GM15510 (cell line): ENCODE results near the gene JUND.

ENCODE experiments used
- POLR2A ChIP-seq: IDR thresholded peaks from 3 replicates; pipeline ENCODE4 v1.6.1; 2011; ENCODE audit warnings: borderline replicate concordance; ENCODE audit not compliant: insufficient read length; ENCODE audit errors: extremely low read depth

JUND gene

DNA sequence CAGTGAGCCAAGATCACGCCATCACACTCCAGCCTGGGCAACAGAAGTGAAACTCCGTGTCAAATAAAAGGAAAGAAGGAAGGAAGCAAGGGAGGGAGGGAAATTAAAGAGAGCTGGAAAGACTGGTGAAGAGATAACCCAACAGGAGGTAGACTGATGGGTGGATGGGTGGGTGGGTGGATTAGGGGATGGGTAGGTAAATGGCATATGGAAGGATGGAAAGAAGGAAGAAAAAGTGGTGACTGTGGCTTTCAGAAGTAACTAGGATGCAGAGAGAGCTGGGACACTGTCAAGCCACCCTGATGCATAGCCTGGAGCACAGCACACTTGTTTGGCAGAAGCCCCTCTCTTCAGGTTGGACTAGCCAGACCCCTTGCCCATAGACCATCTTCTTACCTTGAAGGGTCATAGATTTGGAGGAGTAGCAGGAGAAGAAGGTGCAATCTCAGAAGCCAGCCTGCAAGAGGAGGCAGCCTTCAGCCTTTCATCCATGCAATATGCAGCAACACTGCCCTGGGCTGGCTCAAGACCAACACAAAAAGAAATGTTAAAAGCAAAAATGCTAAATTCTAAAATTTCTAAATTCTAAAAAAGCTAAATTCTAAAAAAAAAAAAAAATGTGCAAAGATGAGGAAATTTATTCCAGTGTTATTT lies 12.2 kb downstream of the JUND start:
- TF ChIP-seq POLR2A: no peak

DNA sequence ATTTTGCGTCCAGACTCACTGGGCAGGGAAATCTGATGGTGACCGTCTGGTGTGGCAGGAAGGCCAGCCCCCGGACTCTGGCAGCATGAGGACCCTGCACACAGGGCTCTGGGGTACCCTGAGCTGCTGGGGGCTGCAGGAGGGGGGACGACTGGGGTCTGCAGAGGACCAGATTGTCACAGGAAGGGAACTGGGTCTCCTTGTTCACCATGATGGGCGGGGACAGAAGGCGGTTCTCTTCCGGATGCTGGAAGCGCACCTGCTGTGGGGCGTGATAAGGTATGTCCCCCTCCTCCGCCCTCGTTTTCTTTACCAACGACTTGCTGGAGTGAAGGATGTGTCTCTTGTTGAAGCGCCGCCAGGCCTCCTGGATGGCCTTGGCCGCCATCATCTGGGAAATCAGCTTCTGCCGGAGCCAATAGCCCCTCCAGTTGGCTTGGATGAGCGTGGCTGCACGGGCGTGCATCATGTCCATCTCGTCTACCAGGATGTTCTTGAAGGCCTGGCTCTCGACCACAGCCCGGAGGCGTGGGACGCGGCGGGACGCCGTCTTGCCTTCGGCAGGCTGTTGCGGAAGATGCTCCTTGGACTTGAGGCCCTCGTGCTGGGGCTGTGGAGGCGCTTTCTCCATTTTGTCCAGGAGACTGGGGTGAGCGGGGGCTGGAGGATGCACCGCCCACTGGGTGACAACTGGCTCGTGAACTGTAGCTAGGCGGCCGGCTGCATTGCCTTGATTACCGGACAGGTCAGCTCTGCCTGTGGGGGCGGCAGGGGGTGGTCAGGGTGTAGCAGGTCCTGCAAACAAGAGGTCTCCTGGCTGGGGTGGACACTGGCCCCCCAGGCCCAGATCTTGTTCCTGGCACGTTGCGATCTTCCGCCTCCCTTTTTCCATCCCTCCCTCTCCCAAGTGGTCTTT lies 14.4 kb downstream of the JUND start:
- TF ChIP-seq POLR2A: no peak

GRCh38 chr19:18265582-18265981 lies 15.8 kb downstream of the JUND start:
- no peak for TF ChIP-seq POLR2A

DNA sequence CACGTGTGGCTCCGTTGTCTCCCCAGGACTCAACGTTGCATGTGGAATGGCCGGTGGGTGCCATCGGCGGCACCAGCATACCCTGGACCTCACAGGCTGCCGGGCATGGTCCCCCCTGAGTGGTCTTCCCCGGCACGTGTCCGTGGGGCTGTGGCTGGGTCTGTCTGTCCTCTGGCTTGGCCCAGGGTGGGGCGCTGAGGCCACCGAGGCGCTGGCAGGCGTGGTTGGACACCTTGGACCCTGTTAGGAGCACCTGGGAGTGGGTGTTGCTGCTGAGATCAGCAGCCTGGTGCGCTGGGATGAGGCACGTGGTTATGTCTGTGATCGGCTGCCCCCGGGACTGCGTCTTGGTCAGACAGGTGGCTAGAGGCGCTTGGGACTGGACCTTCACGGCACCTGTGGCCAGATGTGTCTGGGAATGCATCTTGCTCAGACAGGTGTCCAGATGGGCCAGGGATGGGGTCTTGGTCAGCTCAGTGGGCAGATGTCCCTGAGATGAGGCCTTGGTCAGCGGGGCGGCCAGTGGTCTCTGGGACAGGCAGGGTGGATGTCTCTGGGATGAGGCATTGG lies 16.4 kb downstream of the JUND start:
- no peak for TF ChIP-seq POLR2A

GRCh38 chr19:18264137-18264854 lies 17.1 kb downstream of the JUND start:
- TF ChIP-seq POLR2A: no peak

DNA sequence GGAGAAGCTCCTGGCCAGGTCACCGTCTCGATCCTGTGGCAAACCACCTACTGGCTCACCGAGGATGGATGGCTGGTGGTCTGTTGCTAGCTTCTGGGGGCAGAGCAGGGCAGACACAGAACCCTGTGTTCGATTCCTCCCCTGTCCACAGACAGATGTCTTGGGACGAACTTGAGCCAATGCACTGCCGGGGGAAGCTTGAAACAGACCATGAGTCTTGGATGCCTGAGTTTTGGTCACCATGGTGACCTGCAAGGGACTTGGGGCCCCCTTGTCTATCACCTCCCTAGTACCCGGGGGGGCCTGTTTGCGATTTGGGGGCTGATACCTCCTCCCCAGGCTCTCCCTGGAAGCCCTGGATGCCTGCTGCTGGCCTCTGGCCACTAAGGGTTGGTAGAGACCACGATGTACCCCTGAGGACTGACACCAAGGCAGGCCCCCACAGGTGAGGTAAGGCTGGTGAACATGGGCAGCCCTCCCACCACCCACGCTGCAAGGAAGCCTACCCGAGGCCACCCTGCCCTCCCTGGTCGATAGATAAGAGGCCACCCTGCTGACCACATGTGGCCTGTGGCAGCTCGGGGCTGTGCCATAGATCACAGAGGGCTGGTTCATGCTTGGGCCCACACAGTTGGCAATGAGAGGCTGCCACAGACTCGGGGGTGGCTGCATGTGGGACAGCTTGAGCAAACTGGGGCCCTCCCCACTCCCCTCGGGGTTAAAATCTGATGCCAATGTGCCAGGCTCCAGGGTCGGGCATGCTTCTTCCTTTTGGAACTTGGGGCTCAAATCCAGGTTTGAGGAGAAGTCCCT lies 17.9 kb downstream of the JUND start:
- TF ChIP-seq POLR2A: no peak

GRCh38 chr19:18262917-18263316 lies 18.5 kb downstream of the JUND start:
- no peak for TF ChIP-seq POLR2A

DNA sequence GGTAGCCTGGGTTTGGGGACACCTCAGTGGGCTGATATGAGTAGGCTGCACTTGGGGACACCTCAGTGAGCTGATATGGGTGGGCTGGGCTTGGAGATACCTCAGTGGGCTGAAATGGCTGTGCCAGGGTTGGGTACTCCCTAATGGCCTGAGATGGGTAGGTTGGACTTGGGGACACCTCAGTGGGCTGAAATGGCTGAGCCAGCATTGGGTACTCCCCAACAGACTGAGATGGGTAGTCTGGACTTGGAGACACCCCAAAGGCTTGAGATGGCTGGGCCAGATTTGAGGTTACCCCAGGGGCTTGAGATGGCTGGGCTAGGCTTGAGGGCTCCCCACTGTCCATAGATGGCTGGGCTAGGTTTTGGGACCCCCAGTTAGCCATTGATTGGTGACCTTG lies 19.3 kb downstream of the JUND start:
- TF ChIP-seq POLR2A: no peak

GRCh38 chr19:18261474-18261873 lies 19.9 kb downstream of the JUND start:
- TF ChIP-seq POLR2A: no peak

DNA sequence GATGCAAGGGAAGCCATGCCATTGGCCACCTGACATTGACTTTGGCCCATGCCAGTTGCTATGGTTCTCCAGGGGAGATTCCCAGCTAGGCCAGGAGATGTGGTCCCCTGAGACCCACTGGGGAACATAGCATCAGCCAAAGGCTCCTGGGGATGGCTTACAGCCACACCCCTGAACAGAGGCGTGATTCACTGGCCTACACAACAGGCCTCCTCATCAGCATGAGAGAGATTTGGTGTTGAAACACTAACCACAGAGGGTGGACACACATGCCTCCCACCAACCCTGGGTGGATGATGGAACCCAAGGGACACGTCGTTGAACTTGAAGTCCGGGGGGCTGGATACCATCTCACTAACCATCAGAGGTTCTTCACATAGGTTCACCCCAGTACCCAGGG lies 21.5 kb downstream of the JUND start:
- no peak for TF ChIP-seq POLR2A

GRCh38 chr19:18257503-18258470 lies 23.6 kb downstream of the JUND start:
- TF ChIP-seq POLR2A: no peak

DNA sequence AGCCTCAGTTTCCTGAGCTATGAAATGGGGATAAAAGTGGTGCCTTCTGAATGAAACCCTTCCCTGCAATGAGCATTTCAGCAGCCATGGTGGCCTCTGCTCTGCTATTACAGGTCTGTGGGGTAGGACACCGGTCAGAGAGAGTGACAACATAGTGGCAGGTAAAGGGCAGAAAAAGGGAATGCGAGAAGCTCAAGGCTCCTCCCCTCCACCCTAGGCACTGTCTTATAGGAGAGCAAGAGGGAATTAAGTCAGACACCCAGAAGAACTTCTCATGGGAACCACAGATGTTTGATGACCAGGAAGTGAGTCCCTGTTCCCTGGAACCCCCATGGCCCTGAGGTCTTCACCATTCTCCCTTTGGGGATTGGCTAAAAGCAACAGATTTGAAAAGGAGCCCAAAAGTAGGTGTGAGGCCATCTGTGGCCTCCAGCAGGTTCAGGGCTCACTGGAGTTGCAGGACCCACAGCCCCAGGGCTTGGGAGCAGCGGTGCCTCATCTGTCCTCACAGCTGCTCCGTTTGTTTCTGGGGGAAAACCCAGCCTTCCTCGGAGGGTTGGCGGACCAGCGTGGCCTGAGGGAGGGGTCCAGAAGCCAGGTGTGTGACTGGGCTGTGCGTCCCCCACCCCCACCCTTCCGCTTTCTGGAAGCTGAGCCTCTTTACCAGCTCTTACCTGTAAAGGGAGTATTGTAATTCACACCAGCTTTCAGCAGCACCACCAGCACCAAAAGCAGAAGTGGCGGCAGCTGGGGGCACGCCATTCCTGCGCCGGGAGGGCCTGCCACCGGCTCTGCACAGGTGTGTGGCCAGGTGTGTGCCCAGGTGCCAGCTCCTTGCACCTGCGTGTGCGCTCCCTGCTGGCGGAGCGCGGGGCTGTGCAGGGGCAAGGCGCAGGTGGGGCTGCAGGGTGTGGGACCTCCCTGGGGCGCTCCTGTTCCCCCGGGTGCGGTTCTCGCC lies 26.6 kb downstream of the JUND start:
- no peak for TF ChIP-seq POLR2A
